HG03097 (cell line): Measurements from ENCODE around the gene THAP7.

Experiments used
- ATAC-seq: cut with Tn5 transposase; IDR thresholded peaks from one replicate; pipeline ENCODE4 v1.9.1; 2021; ENCODE audit not compliant: unreplicated experiment, low FRiP score

Gene THAP7

GRCh38 chr22:21031545-21032036 is 29.7 kb upstream of the THAP7 start:
- no peak for ATAC-seq

- no peak for ATAC-seq
Observed at GRCh38 chr22:21030621-21031544, 29.0 kb upstream of the THAP7 start.

- ATAC-seq, result no peak
Observed at GRCh38 chr22:21030032-21030431, 28.1 kb upstream of the THAP7 start.

GRCh38 chr22:21029486-21030025 is 27.6 kb upstream of the THAP7 start:
- ATAC-seq, result no peak

GRCh38 chr22:21028277-21029251 is 26.6 kb upstream of the THAP7 start:
- ATAC-seq, result no peak

- ATAC-seq, result no peak
Observed at GRCh38 chr22:21026783-21027692, 25.1 kb upstream of the THAP7 start.

- ATAC-seq, result no peak
Observed at GRCh38 chr22:21025763-21026755, 24.1 kb upstream of the THAP7 start.

GRCh38 chr22:21025266-21025665 is 23.3 kb upstream of the THAP7 start:
- no peak for ATAC-seq

- no peak for ATAC-seq
Observed at GRCh38 chr22:21022955-21023614, 21.2 kb upstream of the THAP7 start.

GRCh38 chr22:21022507-21022906 is 20.6 kb upstream of the THAP7 start:
- no peak for ATAC-seq

- ATAC-seq, result no peak
Observed at GRCh38 chr22:21020802-21021429, 19.0 kb upstream of the THAP7 start.

GRCh38 chr22:21018314-21018713 is 16.4 kb upstream of the THAP7 start:
- ATAC-seq, result no peak

GRCh38 chr22:21016644-21017420 is 14.9 kb upstream of the THAP7 start:
- no peak for ATAC-seq

- no peak for ATAC-seq
Observed at GRCh38 chr22:21015466-21016006, 13.6 kb upstream of the THAP7 start.

GRCh38 chr22:21014726-21015465 is 13.0 kb upstream of the THAP7 start, which contains the start of gene P2RX6:
TSS of gene P2RX6 (plus strand) at chr22:21015165. CDS start at chr22:21015175, 10 bp downstream.
- ATAC-seq, result no peak
